Breast epithelium (tissue), 3 donors: ENCODE data around the gene MARK3.

Experiments used
- POLR2A ChIP-seq: fragments of 450-650 bp; IDR thresholded peaks from one replicate; pipeline ENCODE4 v1.6.1; 2016; ENCODE audit warnings: antibody characterized with exemption, mild to moderate bottlenecking, moderate library complexity
- TF ChIP-seq, protein P1 (sequence below), 3 donors: fragments of 450-650 bp; IDR thresholded peaks; one replicate each; pipeline ENCODE4 v1.5.1; 2016 to 2017; ENCODE audit warnings: antibody characterized with exemption in 3 of 3, mild to moderate bottlenecking in 3 of 3, moderate library complexity in 3 of 3

DNA sequence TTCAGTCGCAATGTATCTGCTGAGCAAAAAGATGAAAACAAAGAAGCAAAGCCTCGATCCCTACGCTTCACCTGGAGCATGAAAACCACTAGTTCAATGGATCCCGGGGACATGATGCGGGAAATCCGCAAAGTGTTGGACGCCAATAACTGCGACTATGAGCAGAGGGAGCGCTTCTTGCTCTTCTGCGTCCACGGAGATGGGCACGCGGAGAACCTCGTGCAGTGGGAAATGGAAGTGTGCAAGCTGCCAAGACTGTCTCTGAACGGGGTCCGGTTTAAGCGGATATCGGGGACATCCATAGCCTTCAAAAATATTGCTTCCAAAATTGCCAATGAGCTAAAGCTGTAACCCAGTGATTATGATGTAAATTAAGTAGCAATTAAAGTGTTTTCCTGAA, 117.7 kb downstream of the MARK3 start:
- TF ChIP-seq, protein P1, sequence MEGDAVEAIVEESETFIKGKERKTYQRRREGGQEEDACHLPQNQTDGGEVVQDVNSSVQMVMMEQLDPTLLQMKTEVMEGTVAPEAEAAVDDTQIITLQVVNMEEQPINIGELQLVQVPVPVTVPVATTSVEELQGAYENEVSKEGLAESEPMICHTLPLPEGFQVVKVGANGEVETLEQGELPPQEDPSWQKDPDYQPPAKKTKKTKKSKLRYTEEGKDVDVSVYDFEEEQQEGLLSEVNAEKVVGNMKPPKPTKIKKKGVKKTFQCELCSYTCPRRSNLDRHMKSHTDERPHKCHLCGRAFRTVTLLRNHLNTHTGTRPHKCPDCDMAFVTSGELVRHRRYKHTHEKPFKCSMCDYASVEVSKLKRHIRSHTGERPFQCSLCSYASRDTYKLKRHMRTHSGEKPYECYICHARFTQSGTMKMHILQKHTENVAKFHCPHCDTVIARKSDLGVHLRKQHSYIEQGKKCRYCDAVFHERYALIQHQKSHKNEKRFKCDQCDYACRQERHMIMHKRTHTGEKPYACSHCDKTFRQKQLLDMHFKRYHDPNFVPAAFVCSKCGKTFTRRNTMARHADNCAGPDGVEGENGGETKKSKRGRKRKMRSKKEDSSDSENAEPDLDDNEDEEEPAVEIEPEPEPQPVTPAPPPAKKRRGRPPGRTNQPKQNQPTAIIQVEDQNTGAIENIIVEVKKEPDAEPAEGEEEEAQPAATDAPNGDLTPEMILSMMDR (IDR thresholded peaks at IDR 0.05) = no peak
- no peak for TF ChIP-seq POLR2A
